Ovary (tissue), 3 donors: ENCODE measurements around the gene DPY19L3.

Experiments
- CTCF ChIP-seq, 3 donors: fragments of 450-650 bp in 2 of 3; fragments of 200-600 bp in 1 of 3; IDR thresholded peaks; one replicate each; pipeline versions ENCODE4 v1.5.1 to v1.8.0; 2016 to 2022; ENCODE audit warnings: antibody characterized with exemption in 3 of 3, mild to moderate bottlenecking in 1 of 3
- EP300 ChIP-seq: sonication (generic); formaldehyde crosslinking; IDR thresholded peaks from one replicate; pipeline ENCODE4 v1.6.1; 2017; ENCODE audit warnings: antibody characterized with exemption
- POLR2A ChIP-seq: fragments of 450-650 bp; IDR thresholded peaks from one replicate; pipeline ENCODE4 v1.6.1; 2017; ENCODE audit warnings: antibody characterized with exemption, mild to moderate bottlenecking, moderate library complexity
- donor health status: DM: no; HTN: no; CAD: no.

DNA sequence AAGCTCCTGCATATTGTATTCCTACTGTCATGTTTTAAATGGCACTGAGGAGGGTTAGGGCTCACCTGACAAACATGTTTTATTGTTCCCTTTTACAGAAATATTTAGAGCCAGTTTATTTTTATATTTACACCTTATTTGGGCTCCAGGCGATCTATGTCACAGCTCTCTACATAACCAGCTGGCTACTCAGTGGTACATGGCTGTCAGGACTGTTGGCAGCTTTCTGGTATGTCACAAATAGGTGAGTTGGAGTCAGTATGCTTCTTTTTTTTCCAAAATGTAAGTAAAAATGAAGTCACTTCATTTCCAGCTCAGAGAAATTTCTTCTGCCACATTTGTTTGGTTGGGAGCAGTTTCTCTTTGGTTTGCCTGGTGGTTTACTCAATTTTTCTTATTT, 31.5 kb downstream of the DPY19L3 start:
- no peak for TF ChIP-seq CTCF (IDR thresholded peaks at IDR 0.05)
- no peak for TF ChIP-seq POLR2A
- TF ChIP-seq EP300, result no peak
